T-helper 2 cell (primary cell): ENCODE results near the gene BACE2.

Experiments used
- DNase-seq, 5 experiments: peaks; one replicate each; pipeline versions ENCODE4 v3.0.0 to v3.0.0-alpha.2; 2012 to 2022

BACE2 gene

GRCh38 chr21:41148798-41149197 lies 19.2 kb upstream of the BACE2 start:
- no peak for DNase-seq

DNA sequence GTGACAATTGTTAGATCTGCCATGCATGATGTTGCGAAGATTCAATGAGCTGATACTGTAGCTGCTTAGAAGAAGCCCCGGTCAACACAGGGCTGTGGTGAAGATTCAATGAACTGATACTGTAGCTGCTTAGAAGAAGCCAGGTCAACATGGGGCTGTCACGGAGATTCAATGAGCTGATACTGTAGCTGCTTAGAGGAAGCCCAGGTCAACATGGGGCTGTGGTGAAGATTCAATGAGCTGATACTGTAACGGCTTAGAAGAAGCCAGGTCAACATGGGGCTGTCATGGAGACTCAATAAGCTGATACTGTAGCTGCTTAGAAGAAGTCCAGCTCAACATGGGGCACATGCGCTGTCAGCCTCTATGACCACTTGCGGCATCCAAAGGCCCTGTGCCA lies 18.8 kb upstream of the BACE2 start:
- peak in 1 of 5 experiments; percentile 67 for DNase-seq

DNA sequence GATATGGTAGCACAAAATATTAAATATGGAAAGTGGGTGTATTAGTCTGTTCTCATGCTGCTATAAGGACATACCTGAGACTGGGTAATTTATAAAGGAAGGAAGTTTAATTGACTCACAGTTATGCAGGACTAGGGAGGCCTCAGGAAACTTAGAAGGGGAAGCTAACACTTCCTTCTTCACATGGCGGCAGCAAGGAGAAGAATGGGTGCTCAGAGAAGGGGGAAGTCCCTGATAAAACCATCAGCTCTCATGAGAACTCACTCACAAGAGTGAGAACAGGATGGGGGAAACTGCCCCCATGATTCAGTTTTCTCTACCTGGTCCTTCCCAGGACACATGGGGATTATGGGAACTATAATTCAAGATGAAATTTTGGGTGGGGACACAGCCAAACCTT lies 15.8 kb upstream of the BACE2 start:
- no peak for DNase-seq

- no peak for DNase-seq
Measured at GRCh38 chr21:41153443-41153842, 14.5 kb upstream of the BACE2 start.

- no peak for DNase-seq
Measured at GRCh38 chr21:41156142-41156541, 11.8 kb upstream of the BACE2 start.

GRCh38 chr21:41158026-41158425 lies 9.9 kb upstream of the BACE2 start:
- no peak for DNase-seq

GRCh38 chr21:41160036-41160435 lies 7.9 kb upstream of the BACE2 start:
- DNase-seq = no peak

GRCh38 chr21:41161428-41161827 lies 6.5 kb upstream of the BACE2 start:
- no peak for DNase-seq

- no peak for DNase-seq
Measured at GRCh38 chr21:41162096-41162495, 5.9 kb upstream of the BACE2 start.

DNA sequence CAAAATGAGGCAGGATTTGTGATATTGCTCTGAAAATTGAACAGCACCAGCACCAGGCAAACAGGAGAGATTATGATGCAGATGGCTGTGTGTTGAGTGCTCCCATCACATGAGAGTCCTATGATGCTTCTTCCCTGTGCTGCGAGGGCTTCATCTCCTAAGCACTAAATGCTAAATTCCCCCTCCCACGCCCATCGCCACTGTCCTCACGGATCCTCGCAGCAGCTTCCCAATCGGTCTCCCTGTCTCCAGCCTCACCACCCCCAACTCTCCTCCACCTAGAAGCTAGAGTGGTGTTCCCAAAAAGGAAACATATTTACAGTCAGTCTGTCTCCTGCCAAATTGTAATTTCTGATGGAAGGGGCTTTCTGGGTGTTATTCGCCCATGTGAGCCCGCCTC lies 4.9 kb upstream of the BACE2 start:
- no peak for DNase-seq

DNA sequence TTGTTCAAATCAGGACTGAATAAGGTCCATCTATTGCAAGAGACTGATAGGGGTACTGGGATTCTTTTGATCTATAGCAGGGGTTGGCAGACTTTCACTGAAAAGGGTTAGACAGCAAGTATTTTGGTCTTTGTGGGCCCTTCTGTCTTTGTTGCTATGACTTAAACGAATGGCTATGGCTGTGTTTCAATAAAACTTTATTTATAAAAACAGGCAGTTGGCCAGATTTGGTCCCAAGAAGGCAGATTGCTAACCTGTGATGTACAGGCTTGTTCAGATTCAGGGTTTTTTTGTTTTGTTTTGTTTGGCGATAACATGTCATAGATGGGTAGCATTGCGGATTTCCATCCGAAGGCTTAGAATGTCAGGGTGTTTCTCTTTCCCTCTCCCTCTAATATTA lies 3.9 kb upstream of the BACE2 start:
- DNase-seq = no peak

DNA sequence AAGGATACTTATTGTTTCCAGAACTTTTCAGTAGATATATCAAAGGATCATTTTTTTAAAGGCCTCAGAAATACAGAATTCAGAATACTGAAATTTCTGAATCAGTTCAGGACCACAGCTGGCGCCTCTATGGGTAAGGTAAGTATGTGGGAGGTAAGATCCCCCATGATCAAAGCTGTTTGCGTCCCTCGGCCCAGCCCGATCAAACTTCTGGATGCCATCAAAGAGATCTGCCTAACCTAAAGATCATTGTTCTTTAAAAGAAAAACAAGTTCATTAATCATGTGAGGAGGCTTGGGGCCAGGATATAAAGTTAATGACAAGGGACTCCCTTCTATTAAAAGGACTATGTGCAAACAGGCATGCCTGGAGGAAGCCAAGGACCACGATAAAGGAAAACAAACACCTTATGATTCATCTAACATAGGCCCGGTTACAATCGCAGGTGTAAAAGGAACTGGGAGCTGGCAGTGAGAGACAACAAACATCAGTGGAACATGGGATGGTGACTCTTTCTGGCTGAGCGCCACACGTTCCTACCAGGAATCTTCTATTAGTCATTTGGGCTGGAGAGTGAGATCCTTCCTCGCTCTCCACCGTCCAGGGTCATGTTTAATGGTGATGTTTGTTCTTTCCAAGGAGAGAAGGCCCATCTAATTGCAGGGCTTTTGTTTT lies 2.8 kb upstream of the BACE2 start:
- DNase-seq = no peak

DNA sequence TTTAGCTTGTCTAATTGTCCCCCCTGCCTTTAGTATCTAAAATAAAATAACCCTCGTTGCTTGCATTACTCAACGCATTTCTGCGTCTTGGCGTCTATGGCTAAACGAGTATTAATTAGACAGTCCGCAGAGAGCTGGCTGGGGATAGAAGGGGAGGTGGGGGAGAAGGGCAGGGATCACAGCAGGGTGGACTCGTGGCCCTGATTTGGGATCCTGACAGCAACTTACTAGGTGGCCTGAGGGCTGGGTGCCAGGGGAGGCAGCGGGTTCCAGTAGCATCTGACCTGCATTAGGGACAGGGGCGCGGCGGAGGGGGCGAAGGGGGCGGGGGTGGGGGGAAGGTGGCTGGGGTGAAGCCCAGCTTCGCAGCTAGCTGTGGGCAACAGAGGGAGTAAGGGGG lies 1.1 kb upstream of the BACE2 start:
- DNase-seq = no peak

DNA sequence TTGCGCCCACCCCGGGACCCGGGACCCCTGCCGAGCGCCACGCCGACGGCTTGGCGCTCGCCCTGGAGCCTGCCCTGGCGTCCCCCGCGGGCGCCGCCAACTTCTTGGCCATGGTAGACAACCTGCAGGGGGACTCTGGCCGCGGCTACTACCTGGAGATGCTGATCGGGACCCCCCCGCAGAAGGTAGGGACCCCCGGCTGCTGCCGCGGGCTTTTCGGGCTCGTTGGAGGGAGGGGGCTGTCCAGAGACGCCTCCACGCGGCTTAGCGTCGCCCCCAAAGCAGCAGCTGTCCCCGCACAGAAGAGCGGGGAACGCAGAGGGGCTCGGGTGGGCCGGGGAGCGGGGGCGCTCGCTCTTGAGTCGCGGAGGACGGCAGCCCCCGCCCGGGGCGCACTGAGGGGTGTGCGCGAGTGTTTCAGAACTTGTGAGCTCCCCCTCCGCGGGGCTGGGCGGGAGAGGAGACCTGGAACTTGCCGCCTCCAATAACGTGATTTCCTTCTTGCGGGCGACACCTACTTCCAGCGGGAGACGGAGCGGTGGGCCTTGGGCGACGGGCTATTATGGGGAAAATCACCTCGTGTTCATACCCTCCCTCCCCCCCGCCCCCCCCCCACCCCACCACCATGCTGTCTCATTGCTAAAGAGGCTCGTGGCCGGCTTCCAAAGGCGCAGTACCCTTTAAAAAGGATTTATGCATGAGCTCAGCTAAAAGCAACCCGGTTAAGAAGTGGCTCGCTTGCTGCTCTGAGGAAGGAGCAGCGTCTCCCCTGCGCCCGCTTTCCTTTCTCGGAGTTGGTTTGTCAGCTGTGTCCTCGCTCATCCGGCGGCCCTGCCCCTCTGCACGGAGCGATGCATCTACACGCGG lies 664 bp downstream of the BACE2 start:
- DNase-seq = peak in 1 of 5 experiments; percentile 21

DNA sequence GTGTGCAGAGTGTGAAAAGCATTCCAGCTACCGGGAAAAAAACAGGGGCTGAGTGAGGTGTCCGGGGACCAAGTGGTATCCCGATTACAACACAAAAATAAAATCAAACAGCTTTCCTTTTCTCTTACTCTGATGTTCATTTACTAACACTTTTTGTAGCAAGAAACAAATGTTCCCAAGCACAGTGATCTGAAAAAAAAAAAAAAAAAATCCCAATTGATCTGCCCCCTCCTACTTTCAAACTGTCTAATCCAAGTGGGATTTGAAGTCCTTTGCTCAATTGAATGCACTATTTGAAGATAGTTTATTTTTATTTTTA lies 1.3 kb downstream of the BACE2 start:
- DNase-seq = no peak

DNA sequence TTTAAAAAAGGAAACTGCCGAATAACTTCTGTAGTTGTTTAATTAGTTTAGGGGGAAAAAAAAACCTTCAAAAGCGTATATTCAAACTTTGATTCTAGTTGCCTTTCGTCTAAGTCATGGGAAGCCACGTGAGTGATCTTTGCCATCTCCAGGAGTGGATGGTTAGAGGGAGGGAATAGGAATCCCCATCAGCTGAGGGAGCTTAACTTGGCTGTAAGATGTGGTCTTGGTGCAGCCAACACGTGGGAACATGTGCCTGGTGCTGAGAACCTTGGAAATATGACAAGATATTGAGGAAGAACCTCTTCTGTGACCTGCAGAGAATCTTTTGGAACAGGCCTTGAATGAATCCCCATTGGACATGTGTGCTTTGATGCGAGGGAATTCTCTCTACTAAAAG lies 1.7 kb downstream of the BACE2 start:
- DNase-seq = no peak

- peak in 1 of 5 experiments; percentile 13 for DNase-seq
Measured at GRCh38 chr21:41170442-41170841, 2.5 kb downstream of the BACE2 start.

- no peak for DNase-seq
Measured at GRCh38 chr21:41170859-41171609, 3.1 kb downstream of the BACE2 start.

GRCh38 chr21:41175080-41175479 lies 7.1 kb downstream of the BACE2 start:
- no peak for DNase-seq

GRCh38 chr21:41176846-41177245 lies 8.9 kb downstream of the BACE2 start:
- DNase-seq = no peak

DNA sequence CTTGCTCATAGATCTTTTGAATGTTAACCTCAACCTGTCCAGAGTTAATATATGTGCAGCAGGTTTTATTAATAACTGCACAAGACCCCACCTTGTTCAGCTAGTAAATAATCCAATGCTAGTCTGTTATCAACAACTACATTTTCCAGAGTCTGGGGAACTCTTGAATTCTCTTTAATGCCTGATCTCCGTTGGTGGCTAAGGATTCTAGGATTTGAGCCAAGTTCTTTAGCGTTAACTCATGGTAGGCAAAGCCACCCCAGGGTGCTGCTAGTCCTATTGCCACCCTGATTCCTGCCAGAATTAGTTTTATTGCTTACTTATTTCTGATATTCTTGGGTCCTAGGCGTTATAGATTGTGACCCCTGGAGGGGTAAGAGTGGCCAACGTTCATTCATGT lies 12.8 kb downstream of the BACE2 start:
- no peak for DNase-seq

DNA sequence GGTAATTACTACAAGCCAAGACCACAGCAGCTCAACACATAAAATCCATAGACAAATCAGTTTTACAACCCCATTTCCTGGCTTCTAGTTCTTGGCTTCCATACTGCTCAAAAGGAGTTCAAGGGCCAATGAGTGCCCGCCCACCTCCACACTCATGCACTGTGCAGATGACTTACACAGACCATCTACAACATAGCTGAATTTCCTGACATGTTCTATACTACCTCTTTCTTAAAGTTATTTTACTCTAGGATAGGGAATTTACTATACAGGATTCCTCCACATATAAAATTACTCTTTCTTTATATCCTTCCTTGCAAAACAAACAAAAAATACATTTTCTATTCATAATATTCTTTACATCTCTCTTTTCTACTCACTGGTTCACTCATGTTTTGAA lies 14.6 kb downstream of the BACE2 start:
- DNase-seq = no peak

- DNase-seq = no peak
Measured at GRCh38 chr21:41183575-41183974, 15.6 kb downstream of the BACE2 start.

- no peak for DNase-seq
Measured at GRCh38 chr21:41185802-41186201, 17.8 kb downstream of the BACE2 start.
